ENCODE results near the gene LVRN.
"Not testable (repeated sequence)": the region's sequence is repeated elsewhere in the genome, so short reads cannot be mapped to it uniquely, and the experiment has no call there.

Gene LVRN, protein sequence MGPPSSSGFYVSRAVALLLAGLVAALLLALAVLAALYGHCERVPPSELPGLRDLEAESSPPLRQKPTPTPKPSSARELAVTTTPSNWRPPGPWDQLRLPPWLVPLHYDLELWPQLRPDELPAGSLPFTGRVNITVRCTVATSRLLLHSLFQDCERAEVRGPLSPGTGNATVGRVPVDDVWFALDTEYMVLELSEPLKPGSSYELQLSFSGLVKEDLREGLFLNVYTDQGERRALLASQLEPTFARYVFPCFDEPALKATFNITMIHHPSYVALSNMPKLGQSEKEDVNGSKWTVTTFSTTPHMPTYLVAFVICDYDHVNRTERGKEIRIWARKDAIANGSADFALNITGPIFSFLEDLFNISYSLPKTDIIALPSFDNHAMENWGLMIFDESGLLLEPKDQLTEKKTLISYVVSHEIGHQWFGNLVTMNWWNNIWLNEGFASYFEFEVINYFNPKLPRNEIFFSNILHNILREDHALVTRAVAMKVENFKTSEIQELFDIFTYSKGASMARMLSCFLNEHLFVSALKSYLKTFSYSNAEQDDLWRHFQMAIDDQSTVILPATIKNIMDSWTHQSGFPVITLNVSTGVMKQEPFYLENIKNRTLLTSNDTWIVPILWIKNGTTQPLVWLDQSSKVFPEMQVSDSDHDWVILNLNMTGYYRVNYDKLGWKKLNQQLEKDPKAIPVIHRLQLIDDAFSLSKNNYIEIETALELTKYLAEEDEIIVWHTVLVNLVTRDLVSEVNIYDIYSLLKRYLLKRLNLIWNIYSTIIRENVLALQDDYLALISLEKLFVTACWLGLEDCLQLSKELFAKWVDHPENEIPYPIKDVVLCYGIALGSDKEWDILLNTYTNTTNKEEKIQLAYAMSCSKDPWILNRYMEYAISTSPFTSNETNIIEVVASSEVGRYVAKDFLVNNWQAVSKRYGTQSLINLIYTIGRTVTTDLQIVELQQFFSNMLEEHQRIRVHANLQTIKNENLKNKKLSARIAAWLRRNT

DNA sequence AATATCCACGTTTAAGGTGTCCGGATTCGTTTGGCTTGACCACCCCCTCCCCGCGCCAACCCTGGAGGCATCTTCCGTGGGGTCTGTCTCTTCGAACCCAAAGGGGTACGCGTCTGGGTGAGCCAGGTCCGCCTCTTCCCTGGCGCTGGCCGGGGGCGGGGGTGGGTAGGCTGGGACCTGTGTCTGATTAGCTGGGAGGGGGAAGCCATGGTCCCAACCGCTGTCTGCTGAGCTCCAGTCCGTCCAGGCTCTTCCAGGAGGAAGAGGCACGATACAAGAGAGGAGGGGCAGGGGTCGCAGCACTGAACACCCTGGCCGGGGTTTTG, at the start of gene LVRN:
TSS of gene LVRN (plus strand) at position 237 of the 326 bp plus-strand sequence. CDS start 143 bp downstream, outside the sequence.
- DNase-seq (ENCODE audit: low read depth): no peak

DNA sequence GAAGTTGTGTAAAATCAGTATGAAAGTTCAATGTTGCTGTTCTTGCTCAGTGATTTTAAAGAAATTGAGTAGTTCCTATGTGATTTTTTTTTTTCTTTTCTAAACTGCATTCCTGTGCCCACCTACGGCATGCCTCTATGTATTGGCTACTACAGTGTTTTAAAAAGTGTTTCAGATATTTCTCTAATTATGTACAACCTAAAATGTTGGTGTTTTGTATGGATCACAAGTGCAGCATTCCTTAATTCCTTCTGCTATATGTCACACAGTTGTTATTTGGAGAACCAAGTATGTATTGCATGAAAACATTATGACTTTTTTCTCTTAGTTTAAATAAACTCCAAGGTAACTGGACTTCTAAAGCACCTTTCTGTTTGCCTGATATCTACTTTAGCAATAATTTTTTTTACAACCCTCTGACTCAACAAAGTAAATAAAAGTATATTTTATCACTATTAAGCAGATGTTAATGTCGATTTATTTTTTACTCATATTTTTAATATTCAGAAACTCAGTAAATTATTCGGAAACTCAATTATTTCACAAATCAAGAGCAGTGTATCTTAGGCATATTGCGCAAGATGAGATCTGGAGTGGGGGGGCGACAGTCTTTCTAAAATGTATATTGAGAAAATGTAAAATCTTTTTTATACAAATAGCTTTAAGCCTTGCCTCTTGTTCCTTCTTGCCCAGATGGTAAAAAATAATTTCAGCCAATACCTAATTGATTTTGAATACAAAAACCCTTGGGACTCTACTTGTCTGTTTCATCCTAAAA, 48.5 kb upstream of the LVRN start:
- not testable (repeated sequence) for DNase-seq (ENCODE audit: low read depth)

DNA sequence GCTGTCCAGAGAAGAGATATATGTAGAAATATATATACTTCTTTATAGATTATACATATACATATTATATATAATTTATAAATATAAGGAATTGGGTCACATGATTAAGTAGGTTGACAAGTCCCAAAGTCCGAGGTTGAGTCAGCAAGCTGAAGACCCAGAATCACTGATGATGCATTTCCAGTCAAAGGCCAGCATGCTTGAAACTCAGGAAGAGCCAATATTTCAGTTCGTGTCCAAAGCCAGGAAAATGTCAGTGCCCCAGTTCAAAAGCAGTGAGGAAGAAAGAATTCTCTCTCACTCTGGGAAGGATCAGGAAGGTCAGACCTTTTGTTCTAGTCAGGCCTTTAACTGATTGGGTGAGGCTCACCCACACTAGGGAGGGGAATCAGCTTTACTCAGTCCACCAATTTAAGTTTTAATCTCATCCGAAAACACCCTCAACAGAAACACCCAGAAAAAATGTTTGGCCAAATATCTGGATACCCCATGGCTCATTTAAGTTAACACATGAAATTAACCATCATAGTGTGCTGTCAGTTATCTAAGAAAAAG, 42.0 kb upstream of the LVRN start:
- no peak for DNase-seq (ENCODE audit: low read depth)

DNA sequence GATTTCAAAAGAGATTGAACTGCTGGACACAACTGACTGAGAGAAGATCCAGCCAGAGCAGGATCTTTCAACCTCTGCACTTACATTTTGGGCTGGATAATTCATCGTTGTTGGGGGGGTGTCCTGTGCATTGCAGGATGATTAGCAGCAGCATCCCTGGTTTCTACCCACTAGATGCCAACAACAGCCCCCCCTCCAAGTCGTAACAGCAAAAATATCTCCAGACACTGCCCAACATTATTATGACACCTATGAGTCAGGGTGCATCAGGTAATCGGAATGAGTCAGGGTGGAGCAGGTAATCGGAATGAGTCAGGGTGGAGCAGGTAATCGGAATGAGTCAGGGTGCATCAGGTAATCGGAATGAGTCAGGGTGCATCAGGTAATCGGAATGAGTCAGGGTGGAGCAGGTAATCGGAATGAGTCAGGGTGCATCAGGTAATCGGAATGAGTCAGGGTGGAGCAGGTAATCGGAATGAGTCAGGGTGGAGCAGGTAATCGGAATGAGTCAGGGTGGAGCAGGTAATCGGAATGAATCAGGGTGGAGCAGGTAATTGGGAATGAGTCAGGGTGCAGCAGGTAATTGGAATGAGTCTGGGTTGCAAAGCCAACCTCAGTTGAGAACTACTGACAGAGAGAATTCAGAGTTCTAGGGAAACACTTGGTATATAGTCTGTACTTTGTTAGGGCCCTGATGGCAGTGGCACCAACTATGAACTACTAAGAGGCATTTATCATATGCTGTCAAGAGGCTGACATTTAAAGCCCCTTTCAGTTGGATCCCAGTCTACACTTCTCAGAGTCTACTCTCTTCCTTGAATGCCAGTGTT, 33.5 kb upstream of the LVRN start:
- DNase-seq (ENCODE audit: low read depth): not testable (repeated sequence)

DNA sequence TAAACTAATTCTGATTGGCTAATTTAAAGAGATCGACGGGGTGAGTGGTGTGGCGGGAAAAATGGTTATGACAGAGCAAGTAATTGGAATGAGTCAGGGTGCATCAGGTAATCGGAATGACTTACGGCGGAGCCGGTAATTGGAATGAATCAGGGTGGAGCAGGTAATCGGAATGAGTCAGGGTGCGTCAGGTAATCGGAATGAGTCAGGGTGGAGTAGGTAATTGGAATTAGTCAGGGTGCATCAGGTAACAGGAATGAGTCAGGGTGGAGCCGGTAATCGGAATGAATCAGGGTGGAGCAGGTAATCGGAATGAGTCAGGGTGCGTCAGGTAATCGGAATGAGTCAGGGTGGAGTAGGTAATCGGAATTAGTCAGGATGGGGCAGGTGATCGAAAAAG, 32.1 kb upstream of the LVRN start:
- DNase-seq (ENCODE audit: low read depth): not testable (repeated sequence)

DNA sequence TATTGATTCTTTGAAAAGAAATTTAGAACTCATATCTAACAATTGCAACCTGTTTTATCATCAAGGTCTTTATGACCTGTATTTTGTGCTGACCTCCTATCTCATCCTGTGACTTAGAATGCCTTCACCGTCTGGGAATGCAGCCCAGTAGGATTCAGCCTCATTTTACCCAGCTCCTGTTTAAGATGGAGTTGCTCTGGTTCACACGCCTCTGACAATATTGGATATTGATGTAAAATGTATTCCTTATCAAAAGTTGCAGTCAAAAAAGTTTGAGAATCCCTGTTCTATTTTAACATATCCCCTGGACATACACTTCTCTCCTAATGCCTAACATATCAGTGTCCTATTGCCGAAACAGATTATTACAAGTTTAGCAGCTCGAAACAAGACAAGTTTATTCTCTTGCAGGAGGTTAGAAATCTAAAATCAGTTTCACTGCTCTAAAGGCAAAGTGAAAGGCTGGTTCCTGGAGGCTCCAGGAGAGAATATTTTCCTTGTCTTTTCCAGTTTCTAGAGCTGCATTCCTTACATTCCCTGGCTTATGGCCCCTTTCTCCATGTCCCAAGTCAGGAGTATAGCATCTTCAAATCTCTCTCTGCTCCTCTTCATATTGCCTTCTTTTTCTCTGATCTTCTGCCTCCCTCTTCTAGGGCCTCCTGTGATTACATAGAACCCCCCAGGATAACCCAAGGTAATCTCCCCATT, 31.5 kb upstream of the LVRN start:
- no peak for DNase-seq (ENCODE audit: low read depth)

DNA sequence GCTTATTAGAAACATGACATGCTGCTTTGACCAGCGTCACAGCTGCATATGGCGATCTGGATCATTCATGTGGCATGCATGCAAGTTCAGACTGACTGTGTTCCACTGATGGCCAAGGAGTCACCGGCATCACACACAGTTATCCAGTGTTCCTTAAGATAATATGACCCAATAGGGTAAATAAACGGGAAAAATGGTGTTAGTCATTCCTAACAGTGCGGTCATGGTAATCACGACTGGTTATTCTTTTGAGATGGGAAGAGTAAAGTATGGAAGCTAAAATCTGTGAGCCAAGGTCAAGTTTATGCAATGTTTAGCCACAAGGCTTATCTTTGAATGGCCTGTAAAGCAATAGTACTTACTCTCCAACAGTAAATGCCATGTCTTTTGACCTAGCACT, 29.3 kb upstream of the LVRN start:
- DNase-seq (ENCODE audit: low read depth): no peak

DNA sequence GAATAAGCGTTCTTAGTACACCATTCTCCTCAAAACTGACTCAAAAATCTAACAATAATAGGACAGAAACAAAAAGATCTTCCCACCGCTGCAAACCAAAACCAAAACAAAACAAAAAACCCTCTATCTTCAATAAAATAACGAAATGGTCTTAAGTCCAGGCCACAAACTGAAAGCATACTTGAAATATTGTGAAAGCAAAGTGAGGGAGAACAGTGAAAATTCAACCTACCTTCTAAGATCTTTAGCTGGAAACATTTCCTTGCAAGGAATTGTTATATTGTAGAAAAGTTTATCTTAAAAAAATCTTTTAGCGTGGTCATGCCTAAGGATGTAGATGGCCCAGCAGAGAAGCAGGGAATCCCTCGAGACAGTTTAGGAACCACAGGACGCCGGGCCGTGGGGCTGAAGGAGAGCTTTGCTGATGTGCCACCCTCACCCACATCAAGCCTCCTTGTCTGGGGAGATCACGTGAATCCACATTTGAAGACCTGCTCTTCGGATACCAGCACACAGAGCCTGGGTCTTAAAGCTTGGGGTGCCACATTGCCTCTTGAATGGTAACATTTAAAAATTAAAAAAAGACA, 27.8 kb upstream of the LVRN start:
- no peak for DNase-seq (ENCODE audit: low read depth)

DNA sequence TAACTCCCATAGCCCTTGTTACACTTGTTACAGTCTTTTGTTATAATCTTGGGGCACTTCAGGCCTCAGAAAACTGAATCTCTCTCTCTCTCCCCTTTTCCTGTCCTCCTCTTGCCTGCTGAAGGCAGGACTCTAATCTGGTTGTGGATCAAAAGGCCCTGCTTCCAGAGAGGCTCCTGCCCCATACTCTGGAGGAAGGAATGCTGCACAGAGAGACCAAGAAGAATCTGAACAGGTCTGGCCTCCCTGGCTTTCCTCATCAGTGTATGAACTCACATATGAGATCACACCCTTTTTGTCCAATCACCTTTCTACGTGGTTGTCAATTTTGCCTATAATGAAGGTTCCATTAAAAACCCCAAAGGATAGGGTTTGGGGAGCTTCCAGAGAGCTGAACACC, 26.2 kb upstream of the LVRN start:
- no peak for DNase-seq (ENCODE audit: low read depth)

DNA sequence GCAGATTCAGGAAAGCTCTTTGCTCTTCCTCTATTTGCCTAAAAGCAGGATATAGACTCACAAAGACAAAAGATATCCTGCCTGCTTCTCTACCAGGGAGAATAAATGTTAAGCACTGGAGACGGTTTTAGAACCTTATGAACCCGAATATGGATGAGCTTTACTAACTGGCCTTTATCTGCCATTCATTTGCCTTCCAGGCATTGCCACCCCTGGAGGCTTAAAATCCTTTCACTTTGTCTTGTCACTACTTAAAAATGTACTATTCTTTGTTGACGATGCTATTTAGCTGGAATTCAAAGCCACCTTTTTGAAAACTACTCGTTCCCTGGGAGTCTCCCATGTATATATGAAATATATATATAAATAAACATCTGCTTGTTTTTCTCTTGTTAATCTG, 23.2 kb upstream of the LVRN start:
- no peak for DNase-seq (ENCODE audit: low read depth)

DNA sequence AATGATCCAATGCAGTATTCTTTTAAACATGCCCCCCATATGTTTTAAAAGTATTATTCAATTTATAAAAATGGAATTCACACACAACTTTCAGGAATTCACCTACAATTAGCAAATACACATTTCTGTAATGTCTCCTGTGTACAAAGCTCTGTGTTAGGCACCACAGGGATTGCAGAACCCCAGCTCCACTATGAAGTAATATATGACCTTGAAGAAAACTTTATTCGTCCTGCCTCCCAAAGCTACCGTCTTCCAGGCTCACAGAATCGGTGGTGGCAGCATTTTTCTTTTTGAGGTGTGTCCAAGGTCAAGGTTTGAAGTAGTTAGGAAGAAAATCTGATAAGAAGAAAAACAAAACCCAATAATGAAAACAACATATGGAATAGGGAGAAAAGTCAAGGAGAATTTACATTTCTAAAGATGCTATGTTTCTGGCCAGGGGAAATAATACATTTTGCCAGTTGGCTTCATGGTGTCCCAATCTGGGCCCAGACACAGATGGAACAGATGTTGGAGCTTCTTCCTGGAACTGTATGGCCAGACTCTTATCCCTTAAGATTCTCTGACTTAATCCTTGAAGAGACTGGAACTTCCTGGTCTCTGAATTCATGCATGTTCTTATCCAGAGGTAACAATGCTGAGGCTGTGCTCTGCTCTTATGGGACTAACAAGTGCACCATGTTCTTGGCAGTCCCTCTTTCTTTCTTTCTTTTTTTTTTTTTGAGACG, 22.0 kb upstream of the LVRN start:
- no peak for DNase-seq (ENCODE audit: low read depth)

DNA sequence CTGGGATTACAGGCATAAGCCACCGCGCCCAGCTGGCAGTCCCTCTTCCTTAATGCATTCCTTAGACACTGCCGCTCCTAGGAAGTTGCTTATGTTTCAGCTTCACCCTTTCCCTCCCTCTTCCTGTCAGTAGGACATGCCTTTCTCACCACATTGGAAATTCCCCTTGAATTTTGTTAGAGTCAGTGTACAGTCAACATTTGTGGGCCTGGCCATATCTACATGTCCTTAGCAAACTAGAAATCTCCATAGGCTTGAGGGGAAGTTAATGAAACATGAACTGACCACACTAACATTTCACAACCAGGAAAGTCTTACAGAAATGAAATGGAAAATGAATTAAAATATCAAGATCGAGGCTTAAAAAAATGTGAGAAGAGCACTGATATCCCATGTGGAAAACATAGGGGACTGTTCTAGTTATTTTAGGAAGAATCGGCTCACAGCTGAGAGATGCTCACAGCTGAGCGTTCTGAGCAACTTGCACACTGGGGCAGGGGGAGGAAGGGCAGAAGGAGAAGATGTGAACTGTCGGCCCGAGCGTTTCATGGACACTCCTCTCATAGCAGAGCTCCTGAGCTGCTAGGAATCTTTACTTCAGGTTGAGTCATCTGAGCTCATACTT, 21.1 kb upstream of the LVRN start:
- DNase-seq (ENCODE audit: low read depth): no peak

DNA sequence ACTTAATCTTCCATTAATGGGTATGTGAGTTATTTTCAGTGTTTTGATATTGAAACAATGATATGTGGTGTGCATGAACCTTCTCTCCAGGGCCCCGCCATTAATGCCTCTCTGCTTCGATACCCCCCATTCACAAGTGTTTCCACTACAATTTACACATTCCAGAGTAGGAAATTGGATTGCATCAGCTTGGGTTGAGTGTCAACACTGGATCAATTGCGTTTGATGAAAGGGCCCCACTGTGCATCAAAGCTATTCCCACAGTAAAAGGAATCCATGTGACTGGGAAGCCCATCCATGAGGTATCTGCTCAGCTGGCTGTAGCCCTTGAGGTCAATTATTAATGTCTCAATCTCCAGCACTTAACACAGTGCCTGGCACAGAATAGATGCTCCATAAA, 17.8 kb upstream of the LVRN start:
- no peak for DNase-seq (ENCODE audit: low read depth)

DNA sequence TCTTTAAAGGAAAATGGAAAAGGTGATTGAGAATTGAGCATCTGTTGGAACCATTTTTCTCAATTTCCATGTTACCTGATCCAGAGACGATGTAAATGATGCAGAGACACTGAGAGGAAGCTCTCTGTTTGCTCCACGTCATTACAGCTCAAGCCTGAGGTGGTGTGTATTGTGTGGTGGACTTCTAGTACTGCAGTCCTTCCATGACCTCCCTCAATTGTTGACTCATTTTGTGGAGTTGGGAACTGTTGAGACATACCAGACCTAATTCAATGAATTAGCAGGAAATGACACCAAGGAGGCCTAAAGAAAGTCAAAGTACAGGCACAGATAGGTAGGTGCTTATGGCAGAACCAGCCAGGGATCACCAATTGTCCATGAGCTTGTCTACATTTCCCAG, 15.6 kb upstream of the LVRN start:
- no peak for DNase-seq (ENCODE audit: low read depth)

DNA sequence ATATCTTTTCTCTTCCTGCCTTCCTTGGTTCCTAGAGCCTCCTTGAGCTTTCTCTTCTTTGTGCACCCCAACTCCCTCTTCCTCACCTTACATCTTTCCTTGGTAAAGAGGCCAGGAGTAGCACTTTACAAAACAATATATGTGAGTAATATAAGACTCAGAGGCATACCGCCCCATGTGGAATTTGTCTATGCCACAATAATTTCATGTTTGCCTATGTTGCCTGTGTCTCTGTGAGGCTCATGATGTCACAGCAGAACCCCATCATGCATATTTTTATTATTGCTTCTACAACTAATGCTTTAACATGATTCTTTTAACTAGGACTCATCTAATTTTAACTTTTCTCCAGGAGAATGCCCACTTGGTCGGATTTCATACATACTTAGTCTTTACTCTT, 15.0 kb upstream of the LVRN start:
- no peak for DNase-seq (ENCODE audit: low read depth)

DNA sequence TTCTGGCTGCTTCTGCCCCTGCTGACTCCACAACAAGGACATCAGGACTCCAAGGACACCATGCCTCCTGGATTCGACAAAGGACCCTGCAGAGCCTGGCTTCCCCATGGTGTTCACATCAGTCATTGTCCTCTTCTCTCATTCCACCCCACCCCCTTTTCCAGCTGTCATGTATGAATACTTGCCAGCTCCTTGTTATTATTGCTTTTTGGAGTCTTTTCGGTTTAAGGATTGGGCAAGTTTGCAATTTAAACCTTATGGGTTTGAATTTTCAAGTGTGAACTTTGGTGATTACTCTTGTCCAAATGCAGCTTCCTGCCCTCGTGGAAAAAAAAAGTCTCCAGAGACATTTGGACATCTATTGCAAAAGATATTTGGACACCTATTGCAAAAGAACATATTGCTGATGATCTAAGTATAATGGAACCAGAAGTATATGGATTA, 14.2 kb upstream of the LVRN start:
- DNase-seq (ENCODE audit: low read depth): no peak

DNA sequence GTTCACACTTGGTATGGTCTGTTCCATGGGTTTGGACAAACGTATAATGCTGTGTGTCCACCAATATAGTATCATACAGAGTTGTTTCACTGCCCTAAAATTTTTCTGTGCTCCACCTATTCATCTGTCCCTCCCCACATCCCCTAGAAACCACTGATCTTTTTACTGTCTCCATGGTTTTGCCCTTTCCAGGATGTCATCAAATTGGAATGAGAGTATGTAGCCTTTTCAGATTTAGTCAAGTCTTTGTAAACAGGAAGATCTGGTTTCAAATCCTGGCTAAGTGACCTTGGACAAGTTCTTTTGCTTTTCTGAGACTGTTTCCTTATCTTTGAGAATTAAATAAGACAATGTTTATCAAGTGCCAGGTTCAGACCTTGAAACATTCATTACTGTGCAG, 13.2 kb upstream of the LVRN start:
- DNase-seq (ENCODE audit: low read depth): no peak

DNA sequence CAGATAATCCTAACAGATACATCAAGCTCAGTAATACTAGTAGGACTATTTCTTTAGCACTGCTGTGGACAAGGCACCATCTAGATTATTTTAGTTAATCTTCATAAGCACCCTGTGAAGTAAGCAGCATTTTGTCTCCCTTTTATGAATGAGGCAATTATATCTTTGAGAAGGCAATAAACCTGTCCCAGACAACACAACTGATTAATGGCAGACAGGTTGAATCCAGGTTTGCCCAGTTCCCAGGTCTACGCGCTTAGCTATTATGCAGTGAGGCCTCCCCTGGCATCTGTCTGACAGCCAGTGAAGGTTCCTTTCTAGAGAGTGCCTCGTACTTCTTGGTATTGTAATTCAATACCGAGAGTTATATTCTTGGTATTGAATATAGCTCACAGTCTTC, 9.7 kb upstream of the LVRN start:
- DNase-seq (ENCODE audit: low read depth): no peak

DNA sequence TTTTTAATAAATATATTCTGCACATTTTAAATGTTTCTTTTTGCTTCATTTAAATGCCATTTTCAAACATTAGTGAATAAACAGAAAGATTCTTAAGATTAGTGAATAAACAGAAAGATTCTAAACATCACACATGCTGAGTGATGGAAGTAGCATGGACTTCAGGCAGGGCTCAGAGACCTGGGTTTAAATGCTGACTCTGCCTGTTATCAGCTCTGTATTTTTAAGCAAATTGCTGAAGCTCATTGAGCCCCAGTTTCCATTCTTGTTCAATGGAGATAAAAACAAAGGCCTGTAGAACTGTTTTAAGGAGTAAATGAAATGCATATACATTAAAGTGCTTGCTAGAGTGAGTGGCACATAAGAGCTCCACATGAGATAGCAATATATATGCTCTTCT, 8.1 kb upstream of the LVRN start:
- DNase-seq (ENCODE audit: low read depth): no peak

Measured in activated T-cell treated with anti-CD3 and anti-CD28 coated beads for 24 hours (primary cell).